Uterus (tissue), 4 donors: ENCODE data around the gene MESP1. TPM values are rescaled to one million over a fixed set of nuclear protein-coding genes. Genes with fewer than 3 reads are reported as not detected.

Experiments
- DNase-seq, 2 donors: peaks; one replicate each; pipeline ENCODE4 v3.0.0-alpha.2; 2019 to 2020
- H3K27ac ChIP-seq, 2 donors: fragments of 200-600 bp; sonication (generic); 1 replicate in 1 of 2; 2 replicates in 1 of 2; pipeline ENCODE4 v1.5.1; 2016 to 2018
- H3K27me3 ChIP-seq, 2 donors: fragments of 200-600 bp; sonication (generic); one replicate each; pipeline ENCODE4 v1.5.1; 2018 to 2019; ENCODE audit warnings: control low read depth in 1 of 2
- H3K36me3 ChIP-seq, 2 donors: fragments of 200-600 bp; sonication (generic); one replicate each; pipeline ENCODE4 v1.5.1; 2019; ENCODE audit warnings: control low read depth in 1 of 2
- H3K4me1 ChIP-seq, 2 donors: fragments of 200-600 bp; sonication (generic); one replicate each; pipeline ENCODE4 v1.5.1; 2018 to 2019; ENCODE audit warnings: control low read depth in 1 of 2
- H3K4me3 ChIP-seq, 2 donors: fragments of 200-600 bp; sonication (generic); 1 replicate in 1 of 2; 2 replicates in 1 of 2; pipeline ENCODE4 v1.5.1; 2018 to 2019; ENCODE audit warnings: mild to moderate bottlenecking in 1 of 2
- H3K9me3 ChIP-seq, 2 donors: fragments of 200-600 bp; sonication (generic); one replicate each; pipeline ENCODE4 v1.5.1; 2019; ENCODE audit warnings: control low read depth in 1 of 2
- POLR2A ChIP-seq, 2 donors: fragments of 450-650 bp; IDR thresholded peaks; one replicate each; pipeline ENCODE4 v1.6.1; 2016; ENCODE audit warnings: antibody characterized with exemption in 2 of 2, mild to moderate bottlenecking in 1 of 2, moderate library complexity in 1 of 2
- intact Hi-C: fragments of 100-400 bp; cut with DNase I; formaldehyde crosslinking; loops from one replicate; pipeline ENCODE4 v1.15.1; 2023; ENCODE audit warnings: low total_unique reads
- total RNA-seq, 4 donors: library from RNA; depleted of rRNA in 3 of 4; stranded (reverse); fragments of >200 nt in 3 of 4; gene quantifications; one replicate each; pipeline versions ENCODE4 v1.1.0 to v1.2.4, GENCODE V29; 2014 to 2023
- TF ChIP-seq, protein P1 (sequence below), 4 experiments: fragments of 200-600 bp in 2 of 4; fragments of 450-650 bp in 2 of 4; sonication (generic) in 2 of 4; IDR thresholded peaks; one replicate each; pipeline ENCODE4 v1.5.1; 2016 to 2019; ENCODE audit warnings: antibody characterized with exemption in 4 of 4, mild to moderate bottlenecking in 2 of 4, moderate library complexity in 1 of 4
- donor health status: DM: yes; HTN: yes; CAD: no.

The MESP1 gene
- total RNA-seq, 4 donors from 2014 or later: 1.0 to 6.5 (median 2.7) TPM; not detected in 1

- intact Hi-C loops: no loop called here
- Histone ChIP-seq H3K27me3 (peaks cover 0 to 7% of the 10 kb centered on the region in 2 donors), H3K4me1 (peaks cover 0 to 7% of the 10 kb centered on the region in 2 donors), H3K27ac (peak overlapping the region in 1 of 2 donors; percentile 48), H3K9me3 (no peaks in the 10 kb centered on the region), H3K4me3 (peak overlapping the region; percentile 35 to 73), H3K36me3 (no peaks in the 10 kb centered on the region)
- no peak for DNase-seq
- TF ChIP-seq POLR2A (IDR thresholded peaks at IDR 0.05): no peak
- TF ChIP-seq, protein P1, sequence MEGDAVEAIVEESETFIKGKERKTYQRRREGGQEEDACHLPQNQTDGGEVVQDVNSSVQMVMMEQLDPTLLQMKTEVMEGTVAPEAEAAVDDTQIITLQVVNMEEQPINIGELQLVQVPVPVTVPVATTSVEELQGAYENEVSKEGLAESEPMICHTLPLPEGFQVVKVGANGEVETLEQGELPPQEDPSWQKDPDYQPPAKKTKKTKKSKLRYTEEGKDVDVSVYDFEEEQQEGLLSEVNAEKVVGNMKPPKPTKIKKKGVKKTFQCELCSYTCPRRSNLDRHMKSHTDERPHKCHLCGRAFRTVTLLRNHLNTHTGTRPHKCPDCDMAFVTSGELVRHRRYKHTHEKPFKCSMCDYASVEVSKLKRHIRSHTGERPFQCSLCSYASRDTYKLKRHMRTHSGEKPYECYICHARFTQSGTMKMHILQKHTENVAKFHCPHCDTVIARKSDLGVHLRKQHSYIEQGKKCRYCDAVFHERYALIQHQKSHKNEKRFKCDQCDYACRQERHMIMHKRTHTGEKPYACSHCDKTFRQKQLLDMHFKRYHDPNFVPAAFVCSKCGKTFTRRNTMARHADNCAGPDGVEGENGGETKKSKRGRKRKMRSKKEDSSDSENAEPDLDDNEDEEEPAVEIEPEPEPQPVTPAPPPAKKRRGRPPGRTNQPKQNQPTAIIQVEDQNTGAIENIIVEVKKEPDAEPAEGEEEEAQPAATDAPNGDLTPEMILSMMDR (IDR thresholded peaks at IDR 0.05): no peak
Observed at GRCh38 chr15:89749951-89750559, 994 bp downstream of the MESP1 start.

DNA sequence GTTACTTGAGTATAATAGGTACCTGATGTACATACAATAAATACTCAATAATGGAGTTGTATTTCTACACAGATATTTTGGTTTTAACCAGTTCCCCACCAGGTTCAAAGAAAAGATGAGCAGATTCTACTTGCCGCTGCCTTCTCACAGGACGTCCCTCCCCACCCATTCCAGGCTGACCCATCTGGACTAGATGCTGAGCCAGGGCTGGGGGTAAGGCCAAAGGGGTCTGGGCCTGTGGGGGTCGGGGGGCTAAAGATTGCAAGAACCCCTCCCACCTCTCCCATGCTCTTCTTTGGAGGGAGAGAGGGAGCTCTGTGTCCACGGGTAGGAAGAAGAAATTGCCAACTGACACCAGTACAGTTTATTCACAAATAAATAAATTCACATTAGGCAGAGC lies 1.5 kb downstream of the MESP1 start:
- Histone ChIP-seq H3K27ac (no peak overlapping the region), H3K4me1 (peaks cover 0 to 7% of the 10 kb centered on the region in 2 donors), H3K27me3 (peaks cover 0 to 7% of the 10 kb centered on the region in 2 donors), H3K9me3 (no peaks in the 10 kb centered on the region), H3K36me3 (no peaks in the 10 kb centered on the region), H3K4me3 (peak overlapping the region in 1 of 2 donors; percentile 73)
- no peak for DNase-seq
- intact Hi-C loops: no loop called here
- no peak for TF ChIP-seq POLR2A (IDR thresholded peaks at IDR 0.05)
- TF ChIP-seq, protein P1 (IDR thresholded peaks at IDR 0.05): no peak

GRCh38 chr15:89749054-89749453 lies 2.0 kb downstream of the MESP1 start:
- no peaks in the 10 kb centered on the region for H3K9me3 ChIP-seq
- peaks cover 0 to 7% of the 10 kb centered on the region in 2 donors for H3K27me3 ChIP-seq
- no peaks in the 10 kb centered on the region for H3K36me3 ChIP-seq
- H3K4me3 ChIP-seq: no peak overlapping the region
- no peak overlapping the region for H3K27ac ChIP-seq
- TF ChIP-seq, protein P1 (IDR thresholded peaks at IDR 0.05): no peak
- no peak for TF ChIP-seq POLR2A (IDR thresholded peaks at IDR 0.05)
- intact Hi-C loops: no loop called here
- H3K4me1 ChIP-seq: peaks cover 0 to 7% of the 10 kb centered on the region in 2 donors
- DNase-seq: no peak

- peaks cover 0 to 7% of the 10 kb centered on the region in 2 donors for H3K4me1 ChIP-seq
- DNase-seq: no peak
- H3K4me3 ChIP-seq: no peak overlapping the region
- H3K36me3 ChIP-seq: no peaks in the 10 kb centered on the region
- H3K27ac ChIP-seq: no peak overlapping the region
- H3K9me3 ChIP-seq: no peaks in the 10 kb centered on the region
- no peak for TF ChIP-seq POLR2A (IDR thresholded peaks at IDR 0.05)
- TF ChIP-seq, protein P1 (IDR thresholded peaks at IDR 0.05): no peak
- H3K27me3 ChIP-seq: peaks cover 0 to 7% of the 10 kb centered on the region in 2 donors
- intact Hi-C loops: no loop called here
Observed at GRCh38 chr15:89747708-89748682, 3.1 kb downstream of the MESP1 start.

DNA sequence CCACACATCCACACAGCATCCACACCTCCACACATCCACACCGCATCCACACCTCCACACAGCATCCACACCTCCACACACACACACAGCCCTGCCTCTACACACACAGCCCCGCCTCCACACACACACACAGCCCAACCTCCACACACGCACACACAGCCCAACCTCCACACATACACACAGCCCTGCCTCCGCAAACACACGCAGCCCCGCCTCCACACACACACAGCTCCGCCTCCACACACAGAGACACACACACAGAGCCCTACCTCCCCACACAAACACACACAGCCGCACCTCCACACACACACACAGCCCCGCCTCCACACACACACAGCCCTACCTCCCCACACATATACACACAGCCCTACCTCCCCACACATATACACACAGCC lies 4.7 kb downstream of the MESP1 start:
- no peaks in the 10 kb centered on the region for H3K9me3 ChIP-seq
- intact Hi-C loops: no loop called here
- peaks cover 0 to 7% of the 10 kb centered on the region in 2 donors for H3K4me1 ChIP-seq
- H3K27ac ChIP-seq: no peak overlapping the region
- no peak for TF ChIP-seq POLR2A (IDR thresholded peaks at IDR 0.05)
- TF ChIP-seq, protein P1 (IDR thresholded peaks at IDR 0.05): no peak
- H3K27me3 ChIP-seq: peaks cover 0 to 7% of the 10 kb centered on the region in 2 donors
- H3K36me3 ChIP-seq: no peaks in the 10 kb centered on the region
- H3K4me3 ChIP-seq: no peak overlapping the region
- DNase-seq: no peak
